Naive B cell (primary cell): ENCODE data around the gene KHDRBS2. TPM values are rescaled to one million over a fixed set of nuclear protein-coding genes. Genes with fewer than 3 reads are reported as not detected.

Experiments used
- ATAC-seq, 2 donors: fragments of 150-1000 bp; cut with Tn5 transposase; 2 replicates each; pipeline ENCODE4 v1.10.0; 2021; ENCODE audit warnings: low read depth in 2 of 2, mild to moderate bottlenecking in 2 of 2, moderate library complexity in 2 of 2
- DNase-seq: peaks from one replicate; pipeline ENCODE4 v3.0.0; 2022
- H3K27ac Mint-ChIP-seq, 6 donors: one replicate each; pipeline ENCODE4 v1.8.0; 2020 to 2022; ENCODE audit warnings: mild to moderate bottlenecking in 6 of 6, mixed read lengths in 6 of 6, moderate library complexity in 5 of 6, inconsistent platforms in 2 of 6
- H3K27me3 Mint-ChIP-seq, 3 donors: one replicate each; pipeline ENCODE4 v1.8.0; 2021 to 2022; ENCODE audit warnings: mixed read lengths in 3 of 3, mild to moderate bottlenecking in 1 of 3
- H3K36me3 Mint-ChIP-seq, 2 donors: one replicate each; pipeline ENCODE4 v1.8.0; 2020 to 2022; ENCODE audit warnings: mixed read lengths in 2 of 2, inconsistent platforms in 1 of 2, mild to moderate bottlenecking in 1 of 2
- H3K4me1 Mint-ChIP-seq, 3 donors: one replicate each; pipeline ENCODE4 v1.8.0; 2020 to 2022; ENCODE audit warnings: mixed read lengths in 3 of 3, inconsistent platforms in 1 of 3, mild to moderate bottlenecking in 1 of 3, moderate library complexity in 1 of 3
- H3K4me3 Mint-ChIP-seq, 8 donors: one replicate each; pipeline ENCODE4 v1.8.0; 2020 to 2022; ENCODE audit warnings: mild to moderate bottlenecking in 8 of 8, mixed read lengths in 8 of 8, moderate library complexity in 8 of 8, inconsistent platforms in 2 of 8
- H3K9me3 Mint-ChIP-seq, 7 donors: one replicate each; pipeline ENCODE4 v1.8.0; 2020 to 2022; ENCODE audit warnings: mixed read lengths in 7 of 7, mild to moderate bottlenecking in 5 of 7, inconsistent platforms in 2 of 7, moderate library complexity in 1 of 7
- polyA plus RNA-seq, 6 donors: library from polyadenylated mRNA; unstranded; fragments of 300-500 nt; fragmentation: Illumina TruSeq; gene quantifications; one replicate each; pipeline ENCODE4 v1.2.3, GENCODE V29; 2021; ENCODE audit warnings: low read depth in 6 of 6

KHDRBS2 gene
- 10 to 100 TPM in 4 of 6 donors, 1 to 10 TPM in 2; 7.5 to 16.0 (median 12.7) TPM for polyA plus RNA-seq

GRCh38 chr6:62285612-62286469 is at the start of gene KHDRBS2:
Gene KHDRBS2, minus strand, starts transcription at chr6:62286225.
- DNase-seq (peak; percentile 92), ATAC-seq (peak; percentile 98 to 99)
- Mint-ChIP-seq H3K27me3 (no peaks in the 10 kb centered on the region), H3K4me3 (peak within 1 kb of the TSS; percentile 94 to 100 (median 98)), H3K27ac (peak within 1 kb of the TSS; percentile 75 to 98 (median 88)), H3K36me3 (no peaks in the 10 kb centered on the region), H3K4me1 (peaks cover 21 to 35% (median 27%) of the 10 kb centered on the region in 3 donors), H3K9me3 (no peaks in the 10 kb centered on the region)

GRCh38 chr6:62328607-62329006 is 42.6 kb upstream of the KHDRBS2 start:
- Mint-ChIP-seq H3K4me1 (peaks cover 9 to 14% (median 13%) of the 10 kb centered on the region in 3 donors), H3K27ac (peak overlapping the region in 2 of 6 donors; percentile 18 to 87), H3K9me3 (peaks cover 2 to 19% (median 12%) of the 10 kb centered on the region in 7 donors), H3K27me3 (no peaks in the 10 kb centered on the region), H3K36me3 (no peaks in the 10 kb centered on the region), H3K4me3 (no peak overlapping the region)
- DNase-seq: no peak
- no peak for ATAC-seq

- H3K27ac Mint-ChIP-seq: peak overlapping the region in 1 of 6 donors; percentile 45
- ATAC-seq (no peak), DNase-seq (no peak)
- H3K4me3 Mint-ChIP-seq: no peak overlapping the region
- peaks cover 0 to 5% (median 0%) of the 10 kb centered on the region in 7 donors for H3K9me3 Mint-ChIP-seq
- H3K36me3 Mint-ChIP-seq: no peaks in the 10 kb centered on the region
- H3K27me3 Mint-ChIP-seq: no peaks in the 10 kb centered on the region
- peaks cover 9 to 14% (median 13%) of the 10 kb centered on the region in 3 donors for H3K4me1 Mint-ChIP-seq
These were observed 38.8 kb upstream of the KHDRBS2 start for GRCh38 chr6:62324834-62325233.

GRCh38 chr6:62323818-62324431 is 37.9 kb upstream of the KHDRBS2 start:
- H3K9me3 Mint-ChIP-seq: peaks cover 0 to 5% (median 0%) of the 10 kb centered on the region in 7 donors
- no peaks in the 10 kb centered on the region for H3K27me3 Mint-ChIP-seq
- peaks cover 9 to 12% (median 10%) of the 10 kb centered on the region in 3 donors for H3K4me1 Mint-ChIP-seq
- no peak overlapping the region for H3K4me3 Mint-ChIP-seq
- ATAC-seq: no peak
- no peak overlapping the region for H3K27ac Mint-ChIP-seq
- H3K36me3 Mint-ChIP-seq: no peaks in the 10 kb centered on the region
- no peak for DNase-seq

GRCh38 chr6:62298745-62299392 is 12.8 kb upstream of the KHDRBS2 start:
- no peaks in the 10 kb centered on the region for H3K27me3 Mint-ChIP-seq
- H3K9me3 Mint-ChIP-seq: peaks cover 9 to 38% (median 24%) of the 10 kb centered on the region in 7 donors
- peaks cover 13 to 22% of the 10 kb centered on the region in 2 donors for H3K36me3 Mint-ChIP-seq
- ATAC-seq (peak; percentile 89 to 91), DNase-seq (peak; percentile 70)
- H3K4me3 Mint-ChIP-seq: peak overlapping the region; percentile 7 to 88 (median 72)
- peak overlapping the region; percentile 34 to 98 (median 94) for H3K27ac Mint-ChIP-seq
- H3K4me1 Mint-ChIP-seq: peaks cover 20 to 27% (median 20%) of the 10 kb centered on the region in 3 donors

- DNase-seq (no peak), ATAC-seq (no peak)
- Mint-ChIP-seq H3K9me3 (peaks cover 9 to 33% (median 24%) of the 10 kb centered on the region in 7 donors), H3K36me3 (peaks cover 13 to 22% of the 10 kb centered on the region in 2 donors), H3K27ac (peak overlapping the region in 2 of 6 donors; percentile 28 to 32), H3K4me1 (peaks cover 20 to 27% (median 20%) of the 10 kb centered on the region in 3 donors), H3K27me3 (no peaks in the 10 kb centered on the region), H3K4me3 (no peak overlapping the region)
These were observed 10.5 kb upstream of the KHDRBS2 start for GRCh38 chr6:62296541-62296940.

GRCh38 chr6:62288974-62289373 is 2.9 kb upstream of the KHDRBS2 start:
- H3K36me3 Mint-ChIP-seq: no peaks in the 10 kb centered on the region
- H3K27me3 Mint-ChIP-seq: no peaks in the 10 kb centered on the region
- DNase-seq (no peak), ATAC-seq (no peak)
- no peak overlapping the region for H3K27ac Mint-ChIP-seq
- H3K9me3 Mint-ChIP-seq: peaks cover 0 to 2% (median 0%) of the 10 kb centered on the region in 7 donors
- no peak overlapping the region for H3K4me3 Mint-ChIP-seq
- H3K4me1 Mint-ChIP-seq: peaks cover 10 to 17% (median 11%) of the 10 kb centered on the region in 3 donors

- no peaks in the 10 kb centered on the region for H3K36me3 Mint-ChIP-seq
- no peak overlapping the region for H3K4me3 Mint-ChIP-seq
- no peaks in the 10 kb centered on the region for H3K27me3 Mint-ChIP-seq
- no peak for DNase-seq
- peaks cover 0 to 2% (median 0%) of the 10 kb centered on the region in 7 donors for H3K9me3 Mint-ChIP-seq
- ATAC-seq: no peak
- peaks cover 14 to 21% (median 16%) of the 10 kb centered on the region in 3 donors for H3K4me1 Mint-ChIP-seq
- no peak overlapping the region for H3K27ac Mint-ChIP-seq
These were observed 2.5 kb upstream of the KHDRBS2 start for GRCh38 chr6:62288562-62288961.

- Mint-ChIP-seq H3K27ac (peak overlapping the region in 5 of 6 donors; percentile 75 to 93 (median 83)), H3K4me3 (peak overlapping the region; percentile 94 to 100 (median 98)), H3K36me3 (no peaks in the 10 kb centered on the region), H3K4me1 (peaks cover 21 to 35% (median 27%) of the 10 kb centered on the region in 3 donors), H3K9me3 (no peaks in the 10 kb centered on the region), H3K27me3 (no peaks in the 10 kb centered on the region)
- DNase-seq (no peak), ATAC-seq (no peak)
These were observed 432 bp upstream of the KHDRBS2 start for GRCh38 chr6:62286470-62286843.

- Mint-ChIP-seq H3K4me3 (peak overlapping the region; percentile 94 to 100 (median 98)), H3K36me3 (no peaks in the 10 kb centered on the region), H3K27me3 (no peaks in the 10 kb centered on the region), H3K9me3 (no peaks in the 10 kb centered on the region), H3K4me1 (peaks cover 21 to 35% (median 27%) of the 10 kb centered on the region in 3 donors), H3K27ac (no peak overlapping the region)
- DNase-seq (no peak), ATAC-seq (no peak)
These were observed 1.3 kb downstream of the KHDRBS2 start for GRCh38 chr6:62284725-62285124.

- H3K9me3 Mint-ChIP-seq: no peaks in the 10 kb centered on the region
- peak overlapping the region; percentile 49 to 82 (median 69) for H3K4me3 Mint-ChIP-seq
- peaks cover 21 to 33% (median 27%) of the 10 kb centered on the region in 3 donors for H3K4me1 Mint-ChIP-seq
- DNase-seq (peak; percentile 46), ATAC-seq (no peak)
- peak overlapping the region in 1 of 6 donors; percentile 4 for H3K27ac Mint-ChIP-seq
- H3K36me3 Mint-ChIP-seq: no peaks in the 10 kb centered on the region
- no peaks in the 10 kb centered on the region for H3K27me3 Mint-ChIP-seq
These were observed 2.1 kb downstream of the KHDRBS2 start for GRCh38 chr6:62283796-62284411.

- Mint-ChIP-seq H3K27ac (peak overlapping the region in 1 of 6 donors; percentile 4), H3K36me3 (no peaks in the 10 kb centered on the region), H3K9me3 (no peaks in the 10 kb centered on the region), H3K4me3 (peak overlapping the region; percentile 22 to 82 (median 65)), H3K4me1 (peaks cover 21 to 37% (median 27%) of the 10 kb centered on the region in 3 donors), H3K27me3 (no peaks in the 10 kb centered on the region)
- ATAC-seq (no peak), DNase-seq (no peak)
These were observed 2.7 kb downstream of the KHDRBS2 start for GRCh38 chr6:62283365-62283764.

- H3K4me3 Mint-ChIP-seq: no peak overlapping the region
- H3K4me1 Mint-ChIP-seq: peaks cover 16 to 32% (median 20%) of the 10 kb centered on the region in 3 donors
- ATAC-seq (no peak), DNase-seq (no peak)
- no peaks in the 10 kb centered on the region for H3K36me3 Mint-ChIP-seq
- no peaks in the 10 kb centered on the region for H3K9me3 Mint-ChIP-seq
- H3K27me3 Mint-ChIP-seq: no peaks in the 10 kb centered on the region
- H3K27ac Mint-ChIP-seq: no peak overlapping the region
These were observed 5.9 kb downstream of the KHDRBS2 start for GRCh38 chr6:62280099-62280498.
